ENCODE results near the gene TTC12.

TTC12 gene

DNA sequence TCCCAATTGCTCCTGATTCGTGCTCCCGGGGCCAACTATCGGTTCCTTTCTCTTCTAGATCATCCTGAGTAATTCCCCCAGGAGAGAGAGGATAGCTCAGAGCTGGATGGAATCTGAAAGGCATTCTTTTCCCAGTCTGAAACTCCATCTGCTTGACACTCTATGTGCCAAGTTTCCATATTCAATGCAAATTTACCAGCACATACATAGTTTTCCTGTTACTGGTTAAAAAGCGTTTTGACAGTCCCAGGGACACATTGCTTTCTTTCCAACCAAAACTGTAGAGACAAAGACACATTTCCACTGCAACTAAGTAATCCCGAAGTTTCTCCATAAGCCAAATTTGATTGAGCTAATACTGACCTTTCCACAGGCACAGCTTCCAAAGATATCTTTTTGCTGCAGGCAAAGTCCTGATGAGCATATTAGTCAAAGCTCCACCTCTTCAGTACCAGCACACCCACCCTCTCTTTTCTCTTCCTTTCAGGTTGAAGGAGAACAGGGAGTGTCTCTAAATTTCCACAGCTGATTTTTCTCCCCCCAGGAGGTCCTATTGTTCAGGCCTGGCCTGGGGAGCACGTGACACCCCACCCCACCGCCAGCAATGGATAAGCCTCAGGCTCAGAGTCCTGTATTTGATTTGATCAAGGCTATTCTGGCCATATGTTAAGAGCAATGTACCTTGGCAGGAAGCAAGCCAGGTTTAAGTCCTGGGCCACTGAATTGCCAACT is 63.5 kb downstream of the TTC12 start:
- Histone ChIP-seq H3K36me3 (ENCODE audit: control insufficient read depth, insufficient read depth, low read length) (no peaks in the 10 kb centered on the region), H3K4me3 (replicated peaks; ENCODE audit: low read depth, low read length) (no peak overlapping the region), H3K27me3 (replicated peaks; ENCODE audit: control insufficient read depth, insufficient read depth, low read length) (no peaks in the 10 kb centered on the region)
- DNase-seq (ENCODE audit: extremely low read depth, insufficient read length), result no peak
- no peak for TF ChIP-seq CTCF (IDR thresholded peaks at IDR 0.05; ENCODE audit: insufficient read depth, low read length, poor library complexity, severe bottlenecking)

GRCh38 chr11:113378692-113379091 is 64.3 kb downstream of the TTC12 start:
- TF ChIP-seq CTCF (IDR thresholded peaks at IDR 0.05; ENCODE audit: insufficient read depth, low read length, poor library complexity, severe bottlenecking), result no peak
- no peaks in the 10 kb centered on the region for H3K36me3 ChIP-seq (ENCODE audit: control insufficient read depth, insufficient read depth, low read length)
- H3K4me3 ChIP-seq (replicated peaks; ENCODE audit: low read depth, low read length), result no peak overlapping the region
- DNase-seq (ENCODE audit: extremely low read depth, insufficient read length), result no peak
- H3K27me3 ChIP-seq (replicated peaks; ENCODE audit: control insufficient read depth, insufficient read depth, low read length), result no peaks in the 10 kb centered on the region

DNA sequence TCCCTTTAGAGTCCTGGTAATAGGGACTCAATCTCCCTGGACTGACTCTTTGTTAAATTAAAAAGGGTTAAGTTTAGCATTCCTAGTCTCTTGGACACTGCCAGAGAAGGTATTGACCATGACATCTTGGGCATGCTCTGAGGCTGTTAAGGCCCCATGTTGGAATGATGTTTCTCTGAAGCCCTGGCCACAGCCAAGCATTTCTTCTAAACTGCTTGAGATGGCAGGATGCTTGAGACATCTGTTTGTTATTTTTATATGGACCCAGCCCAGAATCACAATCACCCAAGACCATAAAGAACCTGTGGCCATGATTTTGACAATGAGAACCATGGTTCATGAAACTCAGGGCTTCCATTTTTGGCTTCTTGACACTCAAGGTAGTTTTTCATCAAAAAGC is 67.7 kb downstream of the TTC12 start:
- Histone ChIP-seq H3K27me3 (replicated peaks; ENCODE audit: control insufficient read depth, insufficient read depth, low read length) (0 out of 2 replicates have a peak, but pooled peaks cover 2% of the 10 kb centered on the region), H3K4me3 (replicated peaks; ENCODE audit: low read depth, low read length) (no peak overlapping the region), H3K36me3 (ENCODE audit: control insufficient read depth, insufficient read depth, low read length) (no peaks in the 10 kb centered on the region)
- no peak for TF ChIP-seq CTCF (IDR thresholded peaks at IDR 0.05; ENCODE audit: insufficient read depth, low read length, poor library complexity, severe bottlenecking)
- no peak for DNase-seq (ENCODE audit: extremely low read depth, insufficient read length)

GRCh38 chr11:113384551-113384950 is 70.2 kb downstream of the TTC12 start:
- no peak for TF ChIP-seq CTCF (IDR thresholded peaks at IDR 0.05; ENCODE audit: insufficient read depth, low read length, poor library complexity, severe bottlenecking)
- no peak overlapping the region for H3K4me3 ChIP-seq (replicated peaks; ENCODE audit: low read depth, low read length)
- H3K27me3 ChIP-seq (replicated peaks; ENCODE audit: control insufficient read depth, insufficient read depth, low read length), result peaks cover 2% of the 10 kb centered on the region; the same call in 1 of the 2 replicates
- H3K36me3 ChIP-seq (ENCODE audit: control insufficient read depth, insufficient read depth, low read length), result no peaks in the 10 kb centered on the region
- DNase-seq (ENCODE audit: extremely low read depth, insufficient read length), result no peak

- DNase-seq (ENCODE audit: extremely low read depth, insufficient read length), result no peak
- Histone ChIP-seq H3K4me3 (replicated peaks; ENCODE audit: low read depth, low read length) (no peak overlapping the region), H3K36me3 (ENCODE audit: control insufficient read depth, insufficient read depth, low read length) (no peaks in the 10 kb centered on the region), H3K27me3 (replicated peaks; ENCODE audit: control insufficient read depth, insufficient read depth, low read length) (peaks cover 2% of the 10 kb centered on the region; the same call in 1 of the 2 replicates)
- no peak for TF ChIP-seq CTCF (IDR thresholded peaks at IDR 0.05; ENCODE audit: insufficient read depth, low read length, poor library complexity, severe bottlenecking)
Measured at GRCh38 chr11:113385749-113386148, 71.4 kb downstream of the TTC12 start.
